Lung (tissue), 12 donors: Measurements from ENCODE around the gene PCGF5. TPM values are rescaled to one million over a fixed set of nuclear protein-coding genes. Genes with fewer than 3 reads are reported as not detected.

Experiments
- ATAC-seq: fragments of 200-7000 bp; cut with Tn5 transposase; one replicate; pipeline ENCODE4 v1.9.1; 2020; ENCODE audit warnings: moderate number of reproducible peaks; ENCODE audit not compliant: insufficient read depth, low FRiP score
- DNase-seq, 3 donors: peaks; one replicate each; pipeline ENCODE4 v3.0.0-alpha.2; 2013 to 2017
- H3K27ac ChIP-seq, 2 donors: one replicate each; pipeline ENCODE4 v1.5.1; 2013; ENCODE audit warnings: mild to moderate bottlenecking in 2 of 2, moderate library complexity in 2 of 2, control low read depth in 1 of 2, inconsistent platforms in 1 of 2, low read depth in 1 of 2, low read length in 1 of 2
- H3K27me3 ChIP-seq, 3 donors: one replicate each; pipeline ENCODE4 v1.5.1; 2013; ENCODE audit warnings: low read length in 2 of 3; ENCODE audit not compliant: control insufficient read depth in 3 of 3, insufficient read depth in 3 of 3
- H3K36me3 ChIP-seq, 4 donors: one replicate each; pipeline ENCODE4 v1.5.1; 2013; ENCODE audit warnings: low read length in 4 of 4, mild to moderate bottlenecking in 1 of 4, moderate library complexity in 1 of 4; ENCODE audit not compliant: control insufficient read depth in 4 of 4, insufficient read depth in 4 of 4
- H3K4me1 ChIP-seq, 5 donors: one replicate each; pipeline ENCODE4 v1.5.1; 2013; ENCODE audit warnings: low read length in 5 of 5, mild to moderate bottlenecking in 2 of 5, moderate library complexity in 1 of 5; ENCODE audit not compliant: control insufficient read depth in 5 of 5, insufficient read depth in 5 of 5
- H3K4me3 ChIP-seq: one replicate; pipeline ENCODE4 v1.5.1; 2013; ENCODE audit warnings: mild to moderate bottlenecking, control low read depth, moderate library complexity
- H3K9ac ChIP-seq, 2 donors: one replicate each; pipeline ENCODE4 v1.5.1; 2013; ENCODE audit warnings: low read length in 2 of 2, control low read depth in 1 of 2; ENCODE audit not compliant: insufficient read depth in 1 of 2
- H3K9me3 ChIP-seq, 4 donors: one replicate each; pipeline ENCODE4 v1.5.1; 2013; ENCODE audit warnings: low read length in 3 of 4, mild to moderate bottlenecking in 1 of 4, moderate library complexity in 1 of 4; ENCODE audit not compliant: control insufficient read depth in 4 of 4, insufficient read depth in 3 of 4
- CTCF ChIP-seq: IDR thresholded peaks from 2 replicates; pipeline ENCODE4 v1.5.1; 2012; ENCODE audit warnings: mild to moderate bottlenecking; ENCODE audit errors: control extremely low read depth, extremely low read depth
- WGBS, 2 donors: extraction: QIAGEN DNeasy Blood & Tissue Kit; methylation state at CpG; one replicate each; pipeline ENCODE4 v1.1.7; 2013; 5-methylcytosine and 5-hydroxymethylcytosine counted together
- polyA plus RNA-seq, 2 donors: library from polyadenylated mRNA; stranded (reverse); fragments of 200-250 nt; gene quantifications; one replicate each; pipeline ENCODE4 v1.2.1, GENCODE V29; 2013
- total RNA-seq, 2 donors: library from RNA; depleted of rRNA in 1 of 2; stranded (reverse); fragments of >200 nt in 1 of 2; gene quantifications; one replicate each; pipeline ENCODE4 v1.2.1, GENCODE V29; 2014 to 2021
- donor health status: control.
- donor health status: control.
- donor health status: Bipolar disorder and iron deficiency.
- donor health status: healthy.
- donor health status: DM: yes; HTN: yes; CAD: no.

PCGF5 gene
- total and polyA plus RNA-seq, 4 donors: 27.2 to 36.9 (median 32.6) TPM

GRCh38 chr10:91210435-91210834 is 10.0 kb upstream of the PCGF5 start:
- Histone ChIP-seq H3K27me3 (no peaks in the 10 kb centered on the region), H3K27ac (no peak overlapping the region), H3K4me3 (no peak overlapping the region), H3K9me3 (no peaks in the 10 kb centered on the region), H3K36me3 (no peaks in the 10 kb centered on the region), H3K4me1 (peaks cover 0 to 27% (median 0%) of the 10 kb centered on the region in 5 donors), H3K9ac (no peak overlapping the region)
- no peak for TF ChIP-seq CTCF
- DNase-seq: peak; percentile 34 to 64 (median 63)
- ATAC-seq: no peak

DNA sequence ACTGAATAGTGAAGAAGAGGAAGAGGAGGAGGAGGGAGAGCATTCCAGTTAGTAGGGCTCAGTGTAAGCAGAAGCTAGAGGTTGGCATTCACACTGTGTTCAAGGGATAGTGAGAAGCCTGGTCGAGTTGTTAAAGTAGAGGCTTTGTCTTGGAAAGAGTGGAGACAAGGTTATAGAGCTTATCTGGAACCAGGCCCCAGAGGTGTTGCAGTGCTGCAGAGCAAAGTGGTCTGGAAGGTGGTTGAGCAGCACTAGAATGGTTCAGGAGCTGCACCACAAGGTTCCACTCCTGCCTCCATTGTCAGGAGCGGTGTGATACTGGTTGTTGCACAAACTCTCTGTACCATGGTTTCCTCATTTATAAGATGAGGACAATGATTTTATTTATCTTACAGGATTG is 8.8 kb upstream of the PCGF5 start:
- Histone ChIP-seq H3K27me3 (no peaks in the 10 kb centered on the region), H3K9ac (no peak overlapping the region), H3K4me1 (peaks cover 0 to 33% (median 0%) of the 10 kb centered on the region in 5 donors), H3K36me3 (no peaks in the 10 kb centered on the region), H3K4me3 (no peak overlapping the region), H3K9me3 (no peaks in the 10 kb centered on the region), H3K27ac (no peak overlapping the region)
- WGBS, 2 donors: 79 to 86% methylated on average over 2 of the region's 2 CpGs
- DNase-seq (no peak), ATAC-seq (no peak)
- no peak for TF ChIP-seq CTCF

DNA sequence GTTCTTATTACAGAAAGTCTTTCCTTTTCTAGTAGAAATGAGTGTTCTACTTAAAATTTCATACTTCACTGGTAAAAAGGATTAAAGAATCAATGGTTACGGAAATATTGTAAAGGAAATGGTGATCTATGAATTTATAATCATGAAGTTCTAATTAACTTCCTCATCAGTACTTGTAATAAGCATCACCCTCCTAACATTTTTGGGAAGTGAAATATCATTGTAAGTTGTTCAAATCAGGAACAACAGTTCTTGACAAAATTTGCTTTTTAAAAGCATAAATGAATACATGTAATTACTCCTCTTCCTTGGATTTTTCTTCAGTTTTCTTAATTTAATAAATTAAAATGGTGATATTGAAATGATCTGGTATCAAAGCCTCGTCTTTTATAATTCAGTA is 5.6 kb upstream of the PCGF5 start:
- peaks cover 0 to 23% (median 0%) of the 10 kb centered on the region in 5 donors for H3K4me1 ChIP-seq
- 83 to 89% methylated on average over 2 of the region's 2 CpGs for WGBS, 2 donors
- H3K9me3 ChIP-seq: no peaks in the 10 kb centered on the region
- no peak for TF ChIP-seq CTCF
- H3K9ac ChIP-seq: no peak overlapping the region
- no peaks in the 10 kb centered on the region for H3K36me3 ChIP-seq
- no peak overlapping the region for H3K27ac ChIP-seq
- ATAC-seq (no peak), DNase-seq (no peak)
- no peak overlapping the region for H3K4me3 ChIP-seq
- no peaks in the 10 kb centered on the region for H3K27me3 ChIP-seq

DNA sequence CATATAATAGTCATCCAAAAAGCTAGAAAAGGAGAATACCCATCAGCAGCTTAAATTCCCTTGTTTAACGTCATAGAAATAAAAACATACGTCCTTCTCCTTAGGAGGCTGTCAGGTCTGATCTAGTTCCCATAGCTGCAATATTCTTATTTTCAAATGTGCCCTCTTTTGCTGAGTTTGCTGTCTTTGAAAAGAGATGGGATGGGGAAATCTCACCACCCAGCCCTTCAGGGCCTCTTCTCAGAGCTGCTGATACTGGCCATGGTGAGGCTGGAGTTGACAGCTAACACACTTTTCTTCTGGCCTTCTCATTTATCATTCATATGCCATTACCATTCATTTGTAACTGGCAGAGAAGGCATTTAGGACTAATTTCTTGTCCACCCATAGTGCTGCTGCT is 5.1 kb upstream of the PCGF5 start:
- peak in 1 of 3 donors; percentile 15 for DNase-seq
- no peak for TF ChIP-seq CTCF
- Histone ChIP-seq H3K9ac (no peak overlapping the region), H3K4me1 (peaks cover 0 to 21% (median 2%) of the 10 kb centered on the region in 5 donors), H3K27me3 (no peaks in the 10 kb centered on the region), H3K4me3 (no peak overlapping the region), H3K9me3 (no peaks in the 10 kb centered on the region), H3K36me3 (no peaks in the 10 kb centered on the region), H3K27ac (no peak overlapping the region)
- WGBS, 2 donors: 87 to 92% methylated on average over 2 of the region's 2 CpGs
- ATAC-seq: no peak
